Caco-2 (cell line): ENCODE measurements around the gene RXFP3. TPM values are rescaled to one million over a fixed set of nuclear protein-coding genes. Genes with fewer than 3 reads are reported as not detected.

Source experiments
- BruUV-seq: library from RNA; stranded (reverse); fragments of 400-500 nt; replicated peaks from 2 replicates; lab custom pipeline; 2021; lab: Mats Ljungman, UMichigan
- CTCF ChIA-PET: fragments of 300-600 bp; sonication (Branson Sonifier 250); formaldehyde crosslinking; loops from one replicate; lab custom pipeline; 2022; ENCODE audit warnings: antibody characterized with exemption; lab: Charles Lee
- POLR2A ChIA-PET: fragments of 300-600 bp; sonication (Branson Sonifier 250); formaldehyde crosslinking; loops from one replicate; lab custom pipeline; 2022; ENCODE audit warnings: antibody characterized with exemption; lab: Charles Lee
- DNase-seq, 2 experiments: peaks; one replicate each; pipeline versions ENCODE4 v3.0.0 to v3.0.0-alpha.2; 2020 to 2022
- H3K27me3 ChIP-seq: replicated peaks from 2 replicates; pipeline ENCODE4 v1.6.0; 2011; ENCODE audit warnings: low read length; ENCODE audit not compliant: control insufficient read depth, insufficient read depth
- H3K36me3 ChIP-seq: 2 replicates; pipeline ENCODE4 v1.5.1; 2011; ENCODE audit warnings: low read length; ENCODE audit not compliant: control insufficient read depth, insufficient read depth
- H3K4me1 ChIP-seq: fragments of 250-450 bp; sonication (Bioruptor Pico); 2 replicates; pipeline ENCODE4 v1.5.1; 2020; ENCODE audit warnings: mild to moderate bottlenecking
- H3K4me3 ChIP-seq: 2 replicates; pipeline ENCODE4 v1.5.1; 2011; ENCODE audit warnings: low read depth, mild to moderate bottlenecking, control low read depth, low read length
- H3K9me3 ChIP-seq: fragments of 250-450 bp; sonication (Bioruptor Pico); 2 replicates; pipeline ENCODE4 v1.5.1; 2020; ENCODE audit warnings: mild to moderate bottlenecking, moderate library complexity
- H3K27ac Mint-ChIP-seq: one replicate; pipeline ENCODE4 v1.8.0; 2022; ENCODE audit warnings: mixed read lengths; ENCODE audit not compliant: unreplicated experiment
- H3K27me3 Mint-ChIP-seq: one replicate; pipeline ENCODE4 v1.8.0; 2022; ENCODE audit warnings: mixed read lengths; ENCODE audit not compliant: insufficient read depth, unreplicated experiment
- H3K36me3 Mint-ChIP-seq: one replicate; pipeline ENCODE4 v1.8.0; 2022; ENCODE audit warnings: mild to moderate bottlenecking, mixed read lengths; ENCODE audit not compliant: insufficient read depth, unreplicated experiment
- H3K4me1 Mint-ChIP-seq: one replicate; pipeline ENCODE4 v1.8.0; 2022; ENCODE audit warnings: low read depth, mixed read lengths; ENCODE audit not compliant: unreplicated experiment
- H3K4me3 Mint-ChIP-seq: one replicate; pipeline ENCODE4 v1.8.0; 2022; ENCODE audit warnings: mild to moderate bottlenecking, moderate library complexity, mixed read lengths; ENCODE audit not compliant: unreplicated experiment
- H3K9me3 Mint-ChIP-seq: one replicate; pipeline ENCODE4 v1.8.0; 2022; ENCODE audit warnings: mixed read lengths; ENCODE audit not compliant: unreplicated experiment
- CTCF ChIP-seq, 2 experiments: fragments of 200-600 bp in 1 of 2; IDR thresholded peaks; 1 replicate in 1 of 2; 2 replicates in 1 of 2; pipeline versions ENCODE4 v1.5.1 to v1.8.0; 2011 to 2022; ENCODE audit warnings: antibody characterized with exemption in 1 of 2, control low read depth in 1 of 2, inconsistent platforms in 1 of 2, low read depth in 1 of 2, low read length in 1 of 2, mild to moderate bottlenecking in 1 of 2, moderate library complexity in 1 of 2; ENCODE audit not compliant: insufficient read depth in 1 of 2, severe bottlenecking in 1 of 2, unreplicated experiment in 1 of 2
- intact Hi-C: fragments of 100-400 bp; cut with micrococcal nuclease; formaldehyde crosslinking; loops from one replicate; pipeline ENCODE4 v1.10.0; 2022; ENCODE audit not compliant: unreplicated experiment
- total RNA-seq: library from RNA; stranded (reverse); gene quantifications from 2 replicates; pipeline ENCODE4 v1.2.3, GENCODE V29; 2022

Gene RXFP3
- total RNA-seq, 1 experiment from 2014 or later, result not detected

- Mint-ChIP-seq H3K36me3 (no peaks in the 10 kb centered on the region), H3K4me1 (no peaks in the 10 kb centered on the region), H3K27ac (no peak overlapping the region), H3K9me3 (no peaks in the 10 kb centered on the region), H3K27me3 (no peaks in the 10 kb centered on the region), H3K4me3 (no peak overlapping the region)
- BruUV-seq, result no TSS peak
- no peak overlapping the region for H3K4me3 ChIP-seq
- H3K36me3 ChIP-seq, result no peaks in the 10 kb centered on the region
- intact Hi-C loops, result no loop called here
- ChIA-PET CTCF (no interaction called here), POLR2A (no interaction called here)
- no peak for DNase-seq
- no peaks in the 10 kb centered on the region for H3K27me3 ChIP-seq
- no peak for TF ChIP-seq CTCF (IDR thresholded peaks at IDR 0.05; ENCODE audit: insufficient read depth in 1 of 2, low read depth in 1 of 2, low read length in 1 of 2, severe bottlenecking in 1 of 2, unreplicated experiment in 1 of 2)
- peaks cover under 1% of the 10 kb centered on the region; the same call in 1 of the 2 replicates for H3K4me1 ChIP-seq
- H3K9me3 ChIP-seq, result no peaks in the 10 kb centered on the region
These were observed 42.1 kb downstream of the RXFP3 start for GRCh38 chr5:33978306-33978705.

DNA sequence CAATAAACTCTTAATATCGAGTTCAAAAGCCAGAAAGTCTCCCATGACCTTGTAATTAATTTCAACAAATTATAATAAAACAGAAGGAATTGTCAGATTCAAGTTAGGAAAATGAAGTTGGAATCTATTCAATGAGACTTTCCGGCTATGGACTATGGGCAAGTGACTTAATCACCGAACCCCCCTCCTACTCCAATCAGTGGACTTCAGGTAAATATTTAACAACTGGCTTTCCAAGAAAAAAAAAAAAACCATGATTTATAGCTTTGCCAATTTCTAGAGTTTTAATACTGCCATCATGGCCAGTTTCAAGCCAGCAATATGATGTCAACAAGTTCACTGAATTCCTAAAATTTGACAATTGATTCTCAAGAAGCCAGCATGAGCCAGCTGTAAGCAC, 43.8 kb downstream of the RXFP3 start:
- Histone ChIP-seq H3K36me3 (no peaks in the 10 kb centered on the region), H3K4me3 (no peak overlapping the region), H3K4me1 (peaks cover 13% of the 10 kb centered on the region), H3K9me3 (no peaks in the 10 kb centered on the region), H3K27me3 (no peaks in the 10 kb centered on the region)
- Mint-ChIP-seq H3K4me3 (no peak overlapping the region), H3K4me1 (no peaks in the 10 kb centered on the region), H3K27ac (no peak overlapping the region), H3K9me3 (no peaks in the 10 kb centered on the region), H3K27me3 (no peaks in the 10 kb centered on the region), H3K36me3 (no peaks in the 10 kb centered on the region)
- POLR2A ChIA-PET, result no interaction called here
- CTCF ChIA-PET, result no interaction called here
- DNase-seq, result no peak
- intact Hi-C loops, result no loop called here
- TF ChIP-seq CTCF (IDR thresholded peaks at IDR 0.05; ENCODE audit: insufficient read depth in 1 of 2, low read depth in 1 of 2, low read length in 1 of 2, severe bottlenecking in 1 of 2, unreplicated experiment in 1 of 2), result no peak
- BruUV-seq, result no TSS peak

DNA sequence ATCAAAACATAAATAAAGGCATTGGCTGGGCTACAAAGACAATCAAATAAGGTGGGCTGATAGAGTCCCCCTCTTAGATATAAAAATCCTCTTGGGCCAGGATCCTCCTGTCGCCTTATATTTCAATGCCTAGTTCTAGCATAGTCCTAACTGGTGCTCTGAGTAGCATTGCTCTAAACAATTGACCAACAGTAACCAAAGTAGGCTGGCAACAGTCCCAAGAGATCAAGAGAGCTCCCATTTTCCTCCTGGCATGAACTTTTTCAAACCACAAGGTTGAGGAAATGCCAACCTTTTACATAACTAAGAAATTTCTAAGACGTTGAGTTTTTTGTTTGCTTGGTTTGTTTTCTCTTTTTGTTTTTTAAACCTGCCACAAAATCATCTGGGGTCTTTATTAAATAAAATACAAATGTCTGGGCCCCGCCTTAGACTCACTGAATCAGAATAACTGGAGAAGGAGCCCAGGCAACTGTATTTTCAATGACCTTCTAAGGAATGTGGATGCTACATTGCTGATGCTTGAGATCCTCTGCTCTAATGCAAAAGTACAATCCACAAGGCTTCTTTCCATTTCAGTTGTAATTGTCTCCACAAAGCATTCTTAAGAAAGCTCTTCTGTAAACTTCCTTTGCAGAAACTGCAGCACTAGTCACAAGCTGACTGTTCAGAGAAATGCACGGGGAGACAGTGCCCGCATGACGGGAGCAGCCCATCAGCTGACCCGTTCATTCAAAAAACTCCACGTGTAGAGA, 45.4 kb downstream of the RXFP3 start:
- no peaks in the 10 kb centered on the region for H3K9me3 ChIP-seq
- H3K4me3 ChIP-seq, result no peak overlapping the region
- ChIA-PET CTCF (no interaction called here), POLR2A (no interaction called here)
- Mint-ChIP-seq H3K9me3 (no peaks in the 10 kb centered on the region), H3K27ac (no peak overlapping the region), H3K4me3 (no peak overlapping the region), H3K27me3 (no peaks in the 10 kb centered on the region), H3K36me3 (no peaks in the 10 kb centered on the region), H3K4me1 (no peaks in the 10 kb centered on the region)
- no TSS peak for BruUV-seq
- H3K36me3 ChIP-seq, result peaks cover 3% of the 10 kb centered on the region
- peaks cover 13% of the 10 kb centered on the region for H3K4me1 ChIP-seq
- no peak for DNase-seq
- intact Hi-C loops, result no loop called here
- H3K27me3 ChIP-seq, result no peaks in the 10 kb centered on the region
- TF ChIP-seq CTCF (IDR thresholded peaks at IDR 0.05; ENCODE audit: insufficient read depth in 1 of 2, low read depth in 1 of 2, low read length in 1 of 2, severe bottlenecking in 1 of 2, unreplicated experiment in 1 of 2), result no peak
